ENCODE measurements around the gene KNSTRN. TPM values are rescaled to one million over a fixed set of nuclear protein-coding genes. Genes with fewer than 3 reads are reported as not detected.

KNSTRN gene
- total and polyA plus RNA-seq, 2 of the 8 experiments (the other 6 are each of a cell fraction or from before 2014, with no cell fraction given) = 25.1 to 79.4 TPM

DNA sequence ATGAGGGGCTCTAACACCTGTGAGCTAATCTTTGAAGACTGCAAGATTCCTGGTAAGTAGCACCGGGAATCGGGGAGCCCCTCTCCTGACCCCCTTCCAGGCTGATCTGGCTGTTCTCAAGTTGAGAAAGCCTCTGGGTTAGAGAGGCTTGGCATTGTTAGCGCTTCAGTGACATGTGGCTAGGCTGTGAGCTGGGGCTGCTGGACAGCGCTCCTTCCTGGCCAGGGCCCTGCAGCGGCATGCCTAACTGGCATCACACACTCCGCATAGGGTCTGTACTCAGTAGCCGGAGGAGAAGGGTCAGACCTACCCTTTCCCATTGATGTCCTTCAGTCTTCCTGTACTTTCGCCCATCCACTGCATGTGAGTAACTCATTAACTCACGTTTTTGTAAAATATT, 30.5 kb downstream of the KNSTRN start:
- H3K56ac ChIP-seq (replicated peaks; ENCODE audit: insufficient read length, low read depth, low read length) = no peak overlapping the region
- FAIRE-seq = no peak
- no peaks in the 10 kb centered on the region for H3K4me1 ChIP-seq (replicated peaks in 1 of 4; ENCODE audit: control insufficient read depth in 3 of 4, insufficient read depth in 4 of 4, low read length in 3 of 4)
- no peak overlapping the region for H2AK5ac ChIP-seq (ENCODE audit: low read depth, low read length)
- H2AFZ ChIP-seq (ENCODE audit: low read length) = no peak overlapping the region
- no peak overlapping the region for H4K5ac ChIP-seq (ENCODE audit: insufficient read length, low read depth, low read length)
- no peak overlapping the region for H2BK12ac ChIP-seq (ENCODE audit: low read depth, low read length)
- no peaks in the 10 kb centered on the region for H3K27me3 ChIP-seq (replicated peaks in 1 of 4; ENCODE audit: control insufficient read depth in 3 of 4, extremely low read depth in 1 of 4, insufficient read depth in 3 of 4, low read length in 3 of 4)
- H3K4me2 ChIP-seq (ENCODE audit: insufficient read depth in 1 of 2, low read depth in 2 of 2, low read length in 2 of 2) = no peak overlapping the region
- TF ChIP-seq HDAC2 (IDR thresholded peaks at IDR 0.05; ENCODE audit: borderline replicate concordance in 1 of 2, low read depth in 2 of 2, low read length in 2 of 2) (no peak), CREB1 (IDR thresholded peaks at IDR 0.05) (no peak), RBBP5 (IDR thresholded peaks at IDR 0.05; ENCODE audit: borderline replicate concordance, low read depth, low read length) (no peak), SAP30 (IDR thresholded peaks at IDR 0.05; ENCODE audit: insufficient read depth, insufficient replicate concordance, low read length) (no peak), CBX5 (IDR thresholded peaks at IDR 0.05; ENCODE audit: low read depth, low read length) (no peak)
- TF ChIP-seq, protein P1, sequence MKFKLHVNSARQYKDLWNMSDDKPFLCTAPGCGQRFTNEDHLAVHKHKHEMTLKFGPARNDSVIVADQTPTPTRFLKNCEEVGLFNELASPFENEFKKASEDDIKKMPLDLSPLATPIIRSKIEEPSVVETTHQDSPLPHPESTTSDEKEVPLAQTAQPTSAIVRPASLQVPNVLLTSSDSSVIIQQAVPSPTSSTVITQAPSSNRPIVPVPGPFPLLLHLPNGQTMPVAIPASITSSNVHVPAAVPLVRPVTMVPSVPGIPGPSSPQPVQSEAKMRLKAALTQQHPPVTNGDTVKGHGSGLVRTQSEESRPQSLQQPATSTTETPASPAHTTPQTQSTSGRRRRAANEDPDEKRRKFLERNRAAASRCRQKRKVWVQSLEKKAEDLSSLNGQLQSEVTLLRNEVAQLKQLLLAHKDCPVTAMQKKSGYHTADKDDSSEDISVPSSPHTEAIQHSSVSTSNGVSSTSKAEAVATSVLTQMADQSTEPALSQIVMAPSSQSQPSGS (IDR thresholded peaks at IDR 0.05; ENCODE audit: low read length) = no peak
- H3K27ac ChIP-seq (ENCODE audit: low read depth, low read length) = no peak overlapping the region
- no peak overlapping the region for H3K4me3 ChIP-seq (ENCODE audit: extremely low read depth in 1 of 4, insufficient read depth in 2 of 4, low read depth in 3 of 4, low read length in 4 of 4)
- peaks cover 0 to 10% of the 10 kb centered on the region in 2 experiments for H4K20me1 ChIP-seq (replicated peaks in 1 of 2; ENCODE audit: control insufficient read depth in 1 of 2, insufficient read depth in 2 of 2, low read length in 2 of 2)
- H3K9ac ChIP-seq (replicated peaks in 1 of 4; ENCODE audit: extremely low read depth in 1 of 4, low read depth in 3 of 4, low read length in 3 of 4) = no peak overlapping the region
- ChIA-PET POLR2A (ENCODE audit: partially characterized antibody) (interaction anchor here (0.8 to 1.9 kb wide), 6 partner anchors 10 to 43 kb away, joined by 3 to 4 read pairs (median 4); partner anchors contain the start of gene KNSTRN), CTCF (ENCODE audit: partially characterized antibody) (interaction anchor here (0.8 to 16.2 kb wide), 5 partner anchors 9 to 103 kb away, joined by 3 to 184 read pairs (median 6); partner anchors contain the start of gene CCDC9B)
- H3K36me3 ChIP-seq (ENCODE audit: control insufficient read depth in 2 of 4, insufficient read depth in 4 of 4, low read length in 3 of 4) = peaks cover 43 to 86% (median 70%) of the 10 kb centered on the region in 4 experiments
- no peak overlapping the region for H3K4ac ChIP-seq (replicated peaks; ENCODE audit: insufficient read length, low read depth, low read length)
- no peak overlapping the region for H3K14ac ChIP-seq (ENCODE audit: insufficient read length)
- no peak overlapping the region for H4K91ac ChIP-seq (replicated peaks; ENCODE audit: insufficient read length, low read length)
- no peak overlapping the region for H2BK5ac ChIP-seq (ENCODE audit: low read depth, low read length)
- H3K23me2 ChIP-seq (ENCODE audit: low read depth, low read length) = no peaks in the 10 kb centered on the region
- no peak overlapping the region for H4K8ac ChIP-seq (ENCODE audit: extremely low read depth, insufficient read depth, low read length)
- H2BK20ac ChIP-seq (ENCODE audit: low read length) = no peak overlapping the region
- H3K9me3 ChIP-seq (ENCODE audit: insufficient read depth in 2 of 2, low read depth in 1 of 2, low read length in 1 of 2) = no peaks in the 10 kb centered on the region
- 91% methylated on average over 9 of the region's 9 CpGs; no CpG with 5 or more reads in 1 of the 2 experiments for WGBS, 2 experiments (ENCODE audit: extremely low coverage in 1 of 2, insufficient coverage in 1 of 2, insufficient read length in 1 of 2, insufficient replicate concordance in 2 of 2, low coverage in 1 of 2, low lambda C conversion rate in 2 of 2, missing lambda C conversion rate in 1 of 2)
- H3K23ac ChIP-seq (ENCODE audit: insufficient read length) = no peak overlapping the region
- no peak overlapping the region for H3K18ac ChIP-seq (ENCODE audit: extremely low read depth, low read length)
- no peak for DNase-seq (ENCODE audit: low read depth in 1 of 2, low spot score in 2 of 2)
- no peaks in the 10 kb centered on the region for H3K79me1 ChIP-seq (ENCODE audit: low read depth, low read length)
- 0 out of 4 replicates have a peak, but pooled peaks cover 0 to 2% of the 10 kb centered on the region in 2 experiments for H3K79me2 ChIP-seq (ENCODE audit: control insufficient read depth in 1 of 2, insufficient read depth in 2 of 2, low read length in 2 of 2)
- H2BK120ac ChIP-seq (replicated peaks; ENCODE audit: low read depth, low read length) = no peak overlapping the region
- no peak overlapping the region for H2BK15ac ChIP-seq (ENCODE audit: low read length)

Measured in H1 (cell line).